HFF-Myc (cell line): ENCODE measurements around the gene HOXA1.

ENCODE experiments used
- DNase-seq: peaks from one replicate; pipeline ENCODE4 v3.0.0-alpha.2; 2011; ENCODE audit warnings: low read depth; ENCODE audit errors: extremely low read depth
- H3K4me3 ChIP-seq: replicated peaks from 2 replicates; pipeline ENCODE4 v1.5.1; 2011; ENCODE audit warnings: low read depth, mild to moderate bottlenecking, control low read depth, low read length
- CTCF ChIP-seq: IDR thresholded peaks from 2 replicates; pipeline ENCODE4 v1.5.1; 2012; ENCODE audit warnings: mild to moderate bottlenecking, low read depth, low read length, control low read depth; ENCODE audit errors: missing control alignments

HOXA1 gene

GRCh38 chr7:27099453-27100370, 3.9 kb upstream of the HOXA1 start:
- no peak overlapping the region for H3K4me3 ChIP-seq
- no peak for DNase-seq
- TF ChIP-seq CTCF, result no peak

GRCh38 chr7:27098578-27099451, 3.0 kb upstream of the HOXA1 start:
- no peak for DNase-seq
- no peak overlapping the region for H3K4me3 ChIP-seq
- no peak for TF ChIP-seq CTCF

- DNase-seq, result no peak
- H3K4me3 ChIP-seq, result no peak overlapping the region
- TF ChIP-seq CTCF, result no peak
Measured at GRCh38 chr7:27097686-27098577, 2.1 kb upstream of the HOXA1 start.

- H3K4me3 ChIP-seq, result peak overlapping the region; percentile 48
- no peak for TF ChIP-seq CTCF
- DNase-seq, result no peak
Measured at GRCh38 chr7:27096768-27097514, 1.1 kb upstream of the HOXA1 start.

GRCh38 chr7:27095050-27095896, 527 bp downstream of the HOXA1 start:
- peak overlapping the region; percentile 48 for H3K4me3 ChIP-seq
- DNase-seq, result no peak
- no peak for TF ChIP-seq CTCF
